ENCODE data around the gene SCARB1. TPM values are rescaled to one million over a fixed set of nuclear protein-coding genes. Genes with fewer than 3 reads are reported as not detected.

SCARB1 gene
- total and polyA plus RNA-seq, 2 donors (not counting 1 experiment from before 2014, with no cell fraction given), result 14.7 to 32.5 TPM

DNA sequence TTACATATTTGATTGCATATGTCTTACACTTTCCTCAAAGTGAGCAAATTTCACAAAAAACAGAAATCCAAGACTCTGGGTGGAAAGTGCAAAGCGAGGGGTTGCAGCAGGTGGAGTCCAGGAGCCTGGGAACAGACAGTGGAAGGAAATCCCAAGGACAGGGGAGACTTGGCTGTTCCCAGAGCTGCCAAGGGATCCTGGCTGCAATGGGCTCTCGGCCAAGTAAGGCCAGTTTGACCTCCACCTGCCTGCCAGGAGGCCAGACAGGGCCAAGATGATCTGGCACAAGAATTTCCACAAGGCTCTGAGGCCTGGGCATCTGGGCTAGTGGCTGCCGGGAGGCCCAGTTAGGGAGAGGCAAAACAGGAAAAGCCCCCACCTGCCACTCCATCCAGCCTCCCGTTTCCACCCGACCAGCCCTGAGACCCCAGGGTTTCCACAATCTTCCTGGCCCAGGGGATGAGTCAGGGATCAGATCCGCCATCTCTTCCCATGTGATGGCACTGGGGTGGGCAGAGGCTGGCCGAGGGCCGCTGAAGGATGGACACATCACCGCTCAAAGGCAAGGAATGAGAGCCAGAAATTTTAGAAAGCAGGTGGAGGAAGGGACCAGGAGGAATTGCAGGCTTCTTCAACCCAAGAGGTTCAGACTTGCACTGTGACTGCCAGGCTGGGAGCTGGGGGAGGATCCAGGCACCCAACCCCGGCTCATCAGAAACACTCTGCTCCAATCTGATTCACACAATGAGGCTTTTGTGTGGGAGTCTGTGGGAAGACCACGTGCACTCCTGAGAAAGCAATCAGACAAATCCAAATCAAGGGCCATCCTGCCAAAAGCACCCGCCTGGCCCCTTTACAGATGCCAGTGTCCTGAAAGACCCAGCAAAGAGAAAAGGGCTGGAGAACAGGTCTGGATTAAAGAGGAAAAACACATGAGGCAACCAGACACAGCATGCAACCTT, 16.3 kb downstream of the SCARB1 start:
- Histone ChIP-seq H3K79me2 (ENCODE audit: control insufficient read depth, insufficient read depth, low read length) (no peaks in the 10 kb centered on the region), H3K4me1 (ENCODE audit: control insufficient read depth, extremely low read depth, insufficient read depth, low read length) (peaks cover 8% of the 10 kb centered on the region), H3K27ac (ENCODE audit: insufficient read depth, low read length) (no peak overlapping the region), H3K27me3 (ENCODE audit: control insufficient read depth, insufficient read depth, low read length) (no peaks in the 10 kb centered on the region), H3K36me3 (ENCODE audit: control insufficient read depth, insufficient read depth, low read length) (no peaks in the 10 kb centered on the region), H3K4me2 (ENCODE audit: extremely low read depth, insufficient read depth, low read length) (no peak overlapping the region), H3K4me3 (replicated peaks in 1 of 4; ENCODE audit: control extremely low read depth in 1 of 4, insufficient read depth in 1 of 4, low read depth in 3 of 4, low read length in 4 of 4) (no peak overlapping the region), H2AFZ (ENCODE audit: low read length) (no peak overlapping the region), H3K9me3 (ENCODE audit: control insufficient read depth, insufficient read depth, low read depth, low read length) (no peaks in the 10 kb centered on the region), H4K20me1 (ENCODE audit: control insufficient read depth, extremely low read depth, insufficient read depth, low read length) (no peaks in the 10 kb centered on the region), H3K9ac (ENCODE audit: insufficient read depth, low read length) (no peak overlapping the region)
- peak in 1 of 2 donors; percentile 67 for DNase-seq (ENCODE audit: low read depth in 2 of 2)
- no peak for TF ChIP-seq EZH2 (IDR thresholded peaks at IDR 0.05; ENCODE audit: low read length, missing control alignments)
- TF ChIP-seq, protein P1, sequence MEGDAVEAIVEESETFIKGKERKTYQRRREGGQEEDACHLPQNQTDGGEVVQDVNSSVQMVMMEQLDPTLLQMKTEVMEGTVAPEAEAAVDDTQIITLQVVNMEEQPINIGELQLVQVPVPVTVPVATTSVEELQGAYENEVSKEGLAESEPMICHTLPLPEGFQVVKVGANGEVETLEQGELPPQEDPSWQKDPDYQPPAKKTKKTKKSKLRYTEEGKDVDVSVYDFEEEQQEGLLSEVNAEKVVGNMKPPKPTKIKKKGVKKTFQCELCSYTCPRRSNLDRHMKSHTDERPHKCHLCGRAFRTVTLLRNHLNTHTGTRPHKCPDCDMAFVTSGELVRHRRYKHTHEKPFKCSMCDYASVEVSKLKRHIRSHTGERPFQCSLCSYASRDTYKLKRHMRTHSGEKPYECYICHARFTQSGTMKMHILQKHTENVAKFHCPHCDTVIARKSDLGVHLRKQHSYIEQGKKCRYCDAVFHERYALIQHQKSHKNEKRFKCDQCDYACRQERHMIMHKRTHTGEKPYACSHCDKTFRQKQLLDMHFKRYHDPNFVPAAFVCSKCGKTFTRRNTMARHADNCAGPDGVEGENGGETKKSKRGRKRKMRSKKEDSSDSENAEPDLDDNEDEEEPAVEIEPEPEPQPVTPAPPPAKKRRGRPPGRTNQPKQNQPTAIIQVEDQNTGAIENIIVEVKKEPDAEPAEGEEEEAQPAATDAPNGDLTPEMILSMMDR (conservative IDR thresholded peaks at IDR 0.05 in 1 of 2, IDR thresholded peaks at IDR 0.05 in 1 of 2; ENCODE audit: low read depth in 1 of 2, low read length in 2 of 2), result no peak

DNA sequence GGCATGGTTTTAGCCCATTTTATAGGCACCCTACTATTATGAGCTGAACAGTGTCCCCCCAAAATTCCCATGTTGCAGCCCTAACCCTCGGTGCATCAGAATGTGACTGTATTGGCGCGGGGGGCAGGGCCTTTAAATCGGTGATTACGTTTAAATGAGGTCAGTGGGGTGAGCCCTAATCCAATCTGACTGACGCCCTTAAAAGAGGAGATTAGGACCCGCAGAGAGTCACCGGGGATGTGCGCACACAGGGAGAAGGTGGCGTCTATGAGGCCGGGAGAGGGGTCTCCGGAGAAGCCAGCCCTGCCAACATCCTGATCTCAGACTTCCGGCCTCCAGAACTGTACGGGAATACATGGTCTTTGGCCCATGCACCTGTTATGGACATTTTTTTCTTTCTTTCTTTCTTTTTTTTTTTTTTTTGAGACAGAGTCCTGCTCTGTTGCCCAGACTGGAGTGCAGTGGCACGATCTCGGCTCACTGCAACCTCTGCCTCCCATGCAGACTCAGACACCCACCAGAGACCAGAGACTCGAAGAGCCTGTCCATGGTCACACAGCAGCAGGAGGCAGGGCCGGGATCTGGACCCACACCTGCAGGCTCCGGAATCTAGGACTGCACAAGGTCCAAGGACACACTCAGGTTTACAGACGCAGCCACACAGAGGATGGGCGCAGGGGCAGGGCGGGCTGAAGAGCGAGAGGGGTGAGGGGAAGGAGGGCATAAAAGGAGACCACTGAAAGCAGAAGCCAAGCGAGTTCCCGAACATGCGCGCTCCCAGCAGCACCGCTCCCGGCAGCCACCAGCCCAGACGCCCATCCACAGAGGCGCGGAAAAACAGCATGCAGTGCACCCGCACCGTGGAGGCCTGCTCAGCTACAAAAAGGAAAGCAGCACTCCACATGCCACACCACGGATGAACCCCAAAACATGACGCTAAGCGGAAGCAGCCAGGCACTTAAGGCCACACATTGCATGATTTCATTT, 19.0 kb downstream of the SCARB1 start:
- H3K36me3 ChIP-seq (ENCODE audit: control insufficient read depth, insufficient read depth, low read length), result no peaks in the 10 kb centered on the region
- no peaks in the 10 kb centered on the region for H3K9me3 ChIP-seq (ENCODE audit: control insufficient read depth, insufficient read depth, low read depth, low read length)
- H3K27ac ChIP-seq (ENCODE audit: insufficient read depth, low read length), result no peak overlapping the region
- no peak overlapping the region for H3K4me3 ChIP-seq (replicated peaks in 1 of 4; ENCODE audit: control extremely low read depth in 1 of 4, insufficient read depth in 1 of 4, low read depth in 3 of 4, low read length in 4 of 4)
- no peaks in the 10 kb centered on the region for H4K20me1 ChIP-seq (ENCODE audit: control insufficient read depth, extremely low read depth, insufficient read depth, low read length)
- no peak overlapping the region for H3K9ac ChIP-seq (ENCODE audit: insufficient read depth, low read length)
- no peak overlapping the region for H2AFZ ChIP-seq (ENCODE audit: low read length)
- peaks cover 6% of the 10 kb centered on the region for H3K4me1 ChIP-seq (ENCODE audit: control insufficient read depth, extremely low read depth, insufficient read depth, low read length)
- DNase-seq (ENCODE audit: low read depth in 2 of 2), result no peak
- no peak overlapping the region for H3K4me2 ChIP-seq (ENCODE audit: extremely low read depth, insufficient read depth, low read length)
- no peaks in the 10 kb centered on the region for H3K27me3 ChIP-seq (ENCODE audit: control insufficient read depth, insufficient read depth, low read length)
- no peaks in the 10 kb centered on the region for H3K79me2 ChIP-seq (ENCODE audit: control insufficient read depth, insufficient read depth, low read length)
- TF ChIP-seq EZH2 (IDR thresholded peaks at IDR 0.05; ENCODE audit: low read length, missing control alignments), result no peak
- TF ChIP-seq, protein P1 (conservative IDR thresholded peaks at IDR 0.05 in 1 of 2, IDR thresholded peaks at IDR 0.05 in 1 of 2; ENCODE audit: low read depth in 1 of 2, low read length in 2 of 2), result no peak
